Measurements from ENCODE around the gene RELL1.

RELL1 gene

GRCh38 chr4:37687681-37688080 is 1.5 kb upstream of the RELL1 start:
- H3K79me2 ChIP-seq (ENCODE audit: control insufficient read depth, low read length): no peaks in the 10 kb centered on the region
- no peak overlapping the region for H3K4me2 ChIP-seq (ENCODE audit: low read length)
- TF ChIP-seq EZH2phosphoT487 (IDR thresholded peaks at IDR 0.05; ENCODE audit: borderline replicate concordance, low read length) (no peak), CTCF (IDR thresholded peaks at IDR 0.05; ENCODE audit: low read depth, low read length, poor library complexity, severe bottlenecking) (no peak)
- no peak overlapping the region for H3K27ac ChIP-seq (ENCODE audit: low read depth, low read length)
- H3K27me3 ChIP-seq (ENCODE audit: control insufficient read depth, low read length): peaks cover 2% of the 10 kb centered on the region; the same call in 1 of the 2 replicates
- no peak overlapping the region for H3K4me3 ChIP-seq (ENCODE audit: low read length)
- H3K9me3 ChIP-seq (ENCODE audit: control insufficient read depth, insufficient read depth, low read length): no peaks in the 10 kb centered on the region
- H3F3A ChIP-seq (ENCODE audit: control insufficient read depth, insufficient read depth): peaks cover 5% of the 10 kb centered on the region
- peaks cover 26% of the 10 kb centered on the region for H3K4me1 ChIP-seq (ENCODE audit: control insufficient read depth, low read length)
- H4K20me1 ChIP-seq (ENCODE audit: control insufficient read depth, insufficient read depth, low read depth, low read length): no peaks in the 10 kb centered on the region
- no peaks in the 10 kb centered on the region for H3K9me2 ChIP-seq (replicated peaks; ENCODE audit: control insufficient read depth, low read length)
- no peaks in the 10 kb centered on the region for H3K36me3 ChIP-seq (ENCODE audit: control insufficient read depth, low read length)

GRCh38 chr4:37687194-37687562 is 1.0 kb upstream of the RELL1 start:
- H3K4me1 ChIP-seq (ENCODE audit: control insufficient read depth, low read length): peaks cover 31% of the 10 kb centered on the region
- H3K79me2 ChIP-seq (ENCODE audit: control insufficient read depth, low read length): no peaks in the 10 kb centered on the region
- H4K20me1 ChIP-seq (ENCODE audit: control insufficient read depth, insufficient read depth, low read depth, low read length): no peaks in the 10 kb centered on the region; the same call in 1 of the 2 replicates
- H3K4me3 ChIP-seq (ENCODE audit: low read length): peak overlapping the region; percentile 88
- no peak for TF ChIP-seq CTCF (IDR thresholded peaks at IDR 0.05; ENCODE audit: low read depth, low read length, poor library complexity, severe bottlenecking)
- no peak for TF ChIP-seq EZH2phosphoT487 (IDR thresholded peaks at IDR 0.05; ENCODE audit: borderline replicate concordance, low read length)
- H3F3A ChIP-seq (ENCODE audit: control insufficient read depth, insufficient read depth): peaks cover 7% of the 10 kb centered on the region
- no peaks in the 10 kb centered on the region for H3K9me2 ChIP-seq (replicated peaks; ENCODE audit: control insufficient read depth, low read length)
- peaks cover 2% of the 10 kb centered on the region; the same call in 1 of the 2 replicates for H3K27me3 ChIP-seq (ENCODE audit: control insufficient read depth, low read length)
- H3K9me3 ChIP-seq (ENCODE audit: control insufficient read depth, insufficient read depth, low read length): no peaks in the 10 kb centered on the region
- peak overlapping the region; percentile 75 for H3K4me2 ChIP-seq (ENCODE audit: low read length)
- no peaks in the 10 kb centered on the region for H3K36me3 ChIP-seq (ENCODE audit: control insufficient read depth, low read length)
- H3K27ac ChIP-seq (ENCODE audit: low read depth, low read length): no peak overlapping the region

- no peaks in the 10 kb centered on the region for H3K36me3 ChIP-seq (ENCODE audit: control insufficient read depth, low read length)
- H4K20me1 ChIP-seq (ENCODE audit: control insufficient read depth, insufficient read depth, low read depth, low read length): no peaks in the 10 kb centered on the region; the same call in 1 of the 2 replicates
- peak overlapping the region; percentile 75 for H3K4me2 ChIP-seq (ENCODE audit: low read length)
- H3K9me3 ChIP-seq (ENCODE audit: control insufficient read depth, insufficient read depth, low read length): no peaks in the 10 kb centered on the region
- TF ChIP-seq EZH2phosphoT487 (IDR thresholded peaks at IDR 0.05; ENCODE audit: borderline replicate concordance, low read length): no peak
- TF ChIP-seq CTCF (IDR thresholded peaks at IDR 0.05; ENCODE audit: low read depth, low read length, poor library complexity, severe bottlenecking): no peak
- peak overlapping the region; percentile 0; the same call in 1 of the 2 replicates for H3K27ac ChIP-seq (ENCODE audit: low read depth, low read length)
- H3K4me1 ChIP-seq (ENCODE audit: control insufficient read depth, low read length): peaks cover 36% of the 10 kb centered on the region
- peaks cover 11% of the 10 kb centered on the region for H3F3A ChIP-seq (ENCODE audit: control insufficient read depth, insufficient read depth)
- H3K27me3 ChIP-seq (ENCODE audit: control insufficient read depth, low read length): no peaks in the 10 kb centered on the region
- H3K9me2 ChIP-seq (replicated peaks; ENCODE audit: control insufficient read depth, low read length): no peaks in the 10 kb centered on the region
- no peaks in the 10 kb centered on the region for H3K79me2 ChIP-seq (ENCODE audit: control insufficient read depth, low read length)
- peak overlapping the region; percentile 88 for H3K4me3 ChIP-seq (ENCODE audit: low read length)
Observed at GRCh38 chr4:37685823-37686372, 278 bp downstream of the RELL1 start.
